Prostate gland (tissue), 2 donors: ENCODE measurements around the gene DHPS. TPM values are rescaled to one million over a fixed set of nuclear protein-coding genes. Genes with fewer than 3 reads are reported as not detected.

Source experiments
- DNase-seq: peaks from one replicate; pipeline ENCODE4 v3.0.0-alpha.2; 2019; ENCODE audit warnings: low spot score
- H3K27ac ChIP-seq, 2 donors: fragments of 200-600 bp; sonication (generic); 2 replicates each; pipeline ENCODE4 v1.5.1; 2017 to 2019
- H3K27me3 ChIP-seq: fragments of 200-600 bp; sonication (generic); replicated peaks from 2 replicates; pipeline ENCODE4 v1.5.1; 2019; ENCODE audit not compliant: insufficient read depth
- H3K36me3 ChIP-seq, 2 donors: fragments of 200-600 bp; sonication (generic); 1 replicate in 1 of 2; 2 replicates in 1 of 2; pipeline versions ENCODE4 v1.5.1 to v1.8.1; 2017 to 2019
- H3K4me1 ChIP-seq: fragments of 200-600 bp; sonication (generic); replicated peaks from 2 replicates; pipeline ENCODE4 v1.5.1; 2019
- H3K4me3 ChIP-seq, 2 donors: fragments of 200-600 bp; sonication (generic); 2 replicates each; pipeline ENCODE4 v1.5.1; 2017 to 2019
- H3K9me3 ChIP-seq: fragments of 200-600 bp; sonication (generic); 2 replicates; pipeline ENCODE4 v1.5.1; 2017
- CTCF ChIP-seq, 4 experiments: fragments of 200-600 bp in 2 of 4; fragments of 450-650 bp in 2 of 4; sonication (generic) in 2 of 4; IDR thresholded peaks; 1 replicate in 3 of 4; 2 replicates in 1 of 4; pipeline ENCODE4 v1.5.1; 2016 to 2019; ENCODE audit warnings: antibody characterized with exemption in 4 of 4, mild to moderate bottlenecking in 2 of 4, moderate library complexity in 2 of 4
- POLR2A ChIP-seq: fragments of 450-650 bp; IDR thresholded peaks from one replicate; pipeline ENCODE4 v1.6.1; 2016; ENCODE audit warnings: antibody characterized with exemption, mild to moderate bottlenecking
- POLR2AphosphoS5 ChIP-seq: sonication (generic); formaldehyde crosslinking; IDR thresholded peaks from one replicate; pipeline ENCODE4 v1.6.1; 2017; ENCODE audit warnings: antibody characterized with exemption
- WGBS: methylation state at CpG from one replicate; pipeline ENCODE4 v1.1.5; 2018; 5-methylcytosine and 5-hydroxymethylcytosine counted together
- intact Hi-C: fragments of 100-400 bp; cut with DNase I; formaldehyde crosslinking; loops from one replicate; pipeline ENCODE4 v1.14.2; 2022
- total RNA-seq, 2 donors: library from RNA; depleted of rRNA; stranded (reverse); fragments of >200 nt; gene quantifications; one replicate each; pipeline ENCODE4 v1.1.0, GENCODE V29; 2016

Gene DHPS
- total RNA-seq, 2 donors from 2014 or later = 140 to 178 TPM

- no peak for TF ChIP-seq POLR2AphosphoS5
- no peak for TF ChIP-seq POLR2A
- no peak for TF ChIP-seq CTCF (IDR thresholded peaks at IDR 0.05)
- H3K36me3 ChIP-seq = peaks cover 34 to 41% of the 10 kb centered on the region in 2 donors
- no peaks in the 10 kb centered on the region for H3K27me3 ChIP-seq
- no peak for DNase-seq
- no peaks in the 10 kb centered on the region for H3K9me3 ChIP-seq
- intact Hi-C loops = no loop called here
- H3K27ac ChIP-seq = no peak overlapping the region
- H3K4me3 ChIP-seq = no peak overlapping the region
- 95% methylated on average over 13 of the region's 13 CpGs for WGBS
- no peaks in the 10 kb centered on the region for H3K4me1 ChIP-seq
Measured at GRCh38 chr19:12706332-12706718, 24.6 kb upstream of the DHPS start.

- no peaks in the 10 kb centered on the region for H3K9me3 ChIP-seq
- intact Hi-C loops = no loop called here
- no peak for DNase-seq
- H3K36me3 ChIP-seq = peaks cover 34 to 41% of the 10 kb centered on the region in 2 donors
- 89% methylated on average over 29 of the region's 29 CpGs for WGBS
- no peak overlapping the region for H3K27ac ChIP-seq
- no peaks in the 10 kb centered on the region for H3K27me3 ChIP-seq
- no peak overlapping the region for H3K4me3 ChIP-seq
- TF ChIP-seq CTCF (IDR thresholded peaks at IDR 0.05) = no peak
- no peak for TF ChIP-seq POLR2AphosphoS5
- TF ChIP-seq POLR2A = no peak
- no peaks in the 10 kb centered on the region for H3K4me1 ChIP-seq
Measured at GRCh38 chr19:12705654-12706331, 24.1 kb upstream of the DHPS start.

GRCh38 chr19:12705169-12705568, 23.5 kb upstream of the DHPS start:
- H3K9me3 ChIP-seq = no peaks in the 10 kb centered on the region
- H3K36me3 ChIP-seq = peaks cover 34 to 39% of the 10 kb centered on the region in 2 donors
- DNase-seq = no peak

GRCh38 chr19:12703046-12703445, 21.4 kb upstream of the DHPS start:
- TF ChIP-seq CTCF (IDR thresholded peaks at IDR 0.05) (no peak), POLR2AphosphoS5 (no peak), POLR2A (no peak)
- H3K27me3 ChIP-seq = no peaks in the 10 kb centered on the region
- 63% methylated on average over 9 of the region's 9 CpGs for WGBS
- DNase-seq = no peak
- intact Hi-C loops = no loop called here
- no peaks in the 10 kb centered on the region for H3K9me3 ChIP-seq
- H3K4me3 ChIP-seq = no peak overlapping the region
- H3K36me3 ChIP-seq = peaks cover 34 to 38% of the 10 kb centered on the region in 2 donors
- no peaks in the 10 kb centered on the region for H3K4me1 ChIP-seq
- no peak overlapping the region for H3K27ac ChIP-seq

More at GRCh38 chr19:12705169-12705568, 23.5 kb upstream of the DHPS start:
- WGBS = 93% methylated on average over 12 of the region's 13 CpGs
- Histone ChIP-seq H3K4me3 (no peak overlapping the region), H3K27ac (no peak overlapping the region), H3K27me3 (no peaks in the 10 kb centered on the region), H3K4me1 (no peaks in the 10 kb centered on the region)
- TF ChIP-seq POLR2A (no peak), POLR2AphosphoS5 (no peak), CTCF (IDR thresholded peaks at IDR 0.05) (no peak)
- intact Hi-C loops = no loop called here
